Stimulated activated CD4-positive, alpha-beta T cell treated with anti-CD3 and anti-CD28 coated beads, Interleukin-1b, Interleukin-23, amount 100 ng/mL, for 48 hours (primary cell): Measurements from ENCODE around the gene HUS1B.

ENCODE experiments used
- DNase-seq: peaks from one replicate; pipeline ENCODE4 v3.0.0-alpha.2; 2020

Gene HUS1B

DNA sequence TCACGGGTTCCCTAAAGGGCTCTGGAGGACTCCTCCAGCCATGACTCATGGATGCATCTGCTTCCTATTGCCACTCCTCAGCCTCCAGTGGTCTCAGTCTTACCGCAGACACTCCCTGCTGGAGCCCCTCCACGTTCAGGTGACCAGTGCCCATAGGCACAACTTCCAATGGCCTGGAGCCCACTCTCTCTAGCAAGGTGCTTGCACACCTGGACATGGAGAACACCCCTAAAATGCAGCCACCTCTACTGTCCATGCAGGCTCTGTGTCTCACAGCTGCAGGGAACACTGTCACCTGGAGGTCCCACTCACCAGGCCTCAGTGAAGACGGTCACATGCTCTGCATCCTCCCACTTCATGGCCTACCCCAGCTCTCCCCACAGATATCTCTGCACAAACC is 36.0 kb downstream of the HUS1B start:
- DNase-seq: no peak

DNA sequence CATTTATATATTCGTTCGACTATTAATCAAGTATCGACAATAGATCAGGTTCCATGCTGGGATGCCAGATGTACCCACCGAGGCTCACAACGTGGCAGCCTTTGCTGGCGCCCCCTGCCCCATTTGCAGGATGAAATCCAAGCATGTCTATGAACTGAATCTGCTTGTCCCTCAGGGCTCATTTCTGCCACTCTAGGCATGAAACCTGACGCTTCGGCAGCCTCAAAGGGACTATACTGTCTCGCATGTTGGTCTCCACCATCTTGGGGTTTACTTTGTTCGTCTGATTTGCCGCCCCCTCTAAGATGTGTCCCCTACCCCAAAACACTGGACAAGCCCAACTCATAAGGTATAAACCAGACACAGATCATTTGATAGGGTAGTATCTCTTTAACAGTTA is 36.7 kb downstream of the HUS1B start:
- DNase-seq: no peak

DNA sequence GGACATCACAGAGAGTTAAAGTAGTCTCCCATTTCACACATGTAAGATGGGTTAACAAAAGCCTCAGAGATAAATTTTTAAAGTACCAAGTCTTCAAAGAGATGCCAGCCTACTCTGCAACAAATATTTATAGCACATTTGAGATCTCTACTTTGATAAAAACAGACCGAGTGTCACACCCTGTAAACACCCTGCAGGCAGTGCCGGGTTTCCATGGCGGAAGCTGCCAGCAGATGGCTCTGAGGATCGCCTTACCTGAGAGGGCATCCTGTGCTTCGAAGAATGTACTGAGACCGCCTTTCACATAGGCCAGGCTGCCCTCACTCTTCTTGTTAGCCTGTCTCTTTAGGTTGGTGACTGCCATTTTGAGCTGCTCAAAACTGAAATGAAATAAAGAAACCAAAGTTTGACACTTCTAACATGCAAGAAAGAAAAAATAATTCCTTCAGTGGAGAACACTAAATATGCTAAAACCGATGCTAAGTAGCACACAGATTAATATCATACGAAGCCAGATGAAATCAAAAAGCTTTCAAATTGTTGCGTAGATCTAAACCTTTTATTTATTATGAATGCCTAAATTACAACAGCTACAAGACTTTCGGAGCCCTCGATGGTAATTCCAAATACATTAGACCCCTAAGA is 39.3 kb downstream of the HUS1B start:
- no peak for DNase-seq

DNA sequence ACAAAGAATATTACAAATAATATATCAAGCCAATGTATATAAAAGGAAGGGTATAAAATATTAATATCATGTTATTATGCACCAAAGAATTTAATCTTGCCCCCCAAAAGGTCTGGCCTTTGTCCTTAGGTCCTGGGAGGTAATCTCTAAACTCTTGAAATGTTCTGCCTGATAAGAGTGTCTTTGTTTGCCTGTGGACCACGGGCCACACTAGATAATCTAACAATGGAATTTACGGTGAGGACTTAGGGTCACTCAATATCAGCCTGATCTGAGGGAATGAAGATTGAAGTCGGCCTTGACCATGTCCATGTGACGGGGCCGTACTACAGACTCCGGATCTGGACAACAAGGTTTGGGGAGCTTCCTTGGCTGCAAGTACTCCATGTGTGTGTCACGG is 42.9 kb downstream of the HUS1B start:
- DNase-seq: no peak

DNA sequence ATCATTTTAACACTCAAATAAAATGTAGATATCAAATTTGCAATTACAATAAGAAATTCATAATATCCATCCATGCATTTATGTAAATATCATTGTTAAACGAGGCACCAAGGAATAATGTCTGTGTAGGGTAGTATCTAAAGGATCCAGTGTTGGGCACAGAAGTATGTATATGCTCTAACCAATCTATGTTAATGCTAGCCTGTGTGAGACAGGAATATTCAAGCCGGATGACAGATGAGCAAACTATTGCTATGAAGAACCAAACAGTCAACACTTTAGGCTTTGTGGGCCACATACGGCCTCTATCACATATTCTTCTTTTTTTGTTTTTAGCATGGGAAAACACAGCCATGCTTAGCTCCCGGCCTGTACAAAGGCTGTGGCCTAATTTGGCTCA is 45.0 kb downstream of the HUS1B start:
- no peak for DNase-seq

DNA sequence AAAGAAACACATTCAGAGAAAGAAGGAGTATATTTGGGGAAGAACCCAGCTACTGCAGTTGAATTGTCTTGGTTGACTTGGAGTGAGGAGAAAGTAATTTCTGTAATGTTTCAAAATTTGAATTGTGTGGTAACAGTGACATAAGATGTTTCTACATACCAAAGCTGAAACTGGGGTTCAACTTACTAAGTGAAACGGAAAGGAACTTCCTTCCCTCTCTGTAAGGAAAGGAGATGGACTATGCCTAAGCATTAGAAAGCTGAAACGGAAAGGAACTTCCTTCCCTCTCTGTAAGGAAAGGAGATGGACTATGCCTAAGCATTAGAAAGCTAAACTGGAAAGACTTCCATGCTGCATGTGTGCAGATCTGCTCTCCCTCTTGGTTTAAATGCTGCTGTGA is 46.0 kb downstream of the HUS1B start:
- no peak for DNase-seq

DNA sequence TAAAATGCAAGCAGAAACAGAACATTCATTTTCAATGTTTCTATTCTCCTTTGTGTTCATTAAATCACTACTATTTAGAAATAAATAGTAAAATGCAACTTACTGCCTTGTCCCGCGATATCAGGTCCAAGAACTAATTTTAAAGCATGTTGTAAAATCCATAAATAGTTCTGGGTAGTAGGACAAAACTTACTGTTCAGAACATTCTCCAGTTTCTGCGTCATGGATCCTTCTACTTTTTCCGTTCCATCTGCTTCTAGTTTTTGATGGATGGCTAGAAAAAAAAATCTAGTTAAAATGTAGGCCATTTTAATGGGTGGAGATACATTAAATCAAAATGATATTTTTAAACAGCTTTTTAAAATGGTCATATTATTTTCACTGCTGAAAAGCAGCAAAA is 47.0 kb downstream of the HUS1B start:
- no peak for DNase-seq

DNA sequence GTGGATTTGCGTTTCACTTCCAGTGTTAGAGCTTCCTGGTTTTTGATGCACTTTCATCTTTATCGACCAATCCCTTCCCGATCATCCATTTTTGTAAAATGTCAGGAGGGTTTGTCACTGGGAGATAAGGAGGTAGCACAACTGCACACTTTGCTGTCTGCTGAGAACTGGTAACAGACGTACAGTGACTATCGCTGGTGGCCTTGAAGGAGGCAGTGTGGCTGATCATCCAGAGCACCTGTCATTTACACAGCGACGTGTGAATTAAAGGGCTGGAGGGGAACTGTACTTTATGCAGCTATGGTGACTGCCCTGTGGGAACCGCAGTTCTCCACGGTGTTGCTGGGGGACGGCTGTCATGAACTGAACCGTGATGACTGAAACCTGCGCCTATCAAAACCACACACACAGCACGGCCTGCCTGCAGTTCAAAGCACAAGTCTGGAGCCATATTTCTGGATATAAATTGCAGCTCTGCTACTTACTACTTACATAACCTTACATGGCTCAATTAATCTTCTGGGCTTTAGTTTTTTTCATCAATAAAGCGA is 50.0 kb downstream of the HUS1B start:
- DNase-seq: no peak
